NOMO-1 treated with dmso at 0.1 percent for 144 hours (cell line): Measurements from ENCODE around the gene NF1.

Experiments used
- DNase-seq: peaks from one replicate; lab custom pipeline; 2025; ENCODE audit not compliant: unreplicated experiment; lab: John Stamatoyannopoulos, UW

NF1 gene

GRCh38 chr17:31418773-31419350 is 324.1 kb downstream of the NF1 start:
- no peak for DNase-seq

- no peak for DNase-seq
Observed at GRCh38 chr17:31422443-31422842, 327.7 kb downstream of the NF1 start.

- DNase-seq: no peak
Observed at GRCh38 chr17:31424944-31425281, 330.1 kb downstream of the NF1 start.

- DNase-seq: no peak
Observed at GRCh38 chr17:31425282-31426040, 330.7 kb downstream of the NF1 start.
